Measurements from ENCODE around the gene RIN3. TPM values are rescaled to one million over a fixed set of nuclear protein-coding genes. Genes with fewer than 3 reads are reported as not detected.

Gene RIN3
- total and polyA plus RNA-seq, 7 experiments from 2014 or later = 27.2 to 182 (median 114) TPM

- Mint-ChIP-seq H3K4me1 (peaks cover 71 to 94% (median 86%) of the 10 kb centered on the region in 7 donors), H3K36me3 (peaks cover 23 to 78% (median 73%) of the 10 kb centered on the region in 5 donors), H3K4me3 (peak overlapping the region in 9 of 10 donors; percentile 67 to 100 (median 100)), H3K27me3 (no peaks in the 10 kb centered on the region), H3K27ac (peak overlapping the region; percentile 8 to 99 (median 93)), H3K9me3 (peaks cover 0 to 2% (median 0%) of the 10 kb centered on the region in 11 donors)
- Histone ChIP-seq H3K4me1 (ENCODE audit: control insufficient read depth in 2 of 2, insufficient read depth in 2 of 2, low read length in 2 of 2) (peaks cover 39 to 55% of the 10 kb centered on the region in 2 donors), H3K27ac (ENCODE audit: low read depth, low read length) (peak overlapping the region; percentile 90), H3K27me3 (ENCODE audit: control insufficient read depth in 2 of 2, insufficient read depth in 2 of 2, low read length in 2 of 2) (no peaks in the 10 kb centered on the region), H3K36me3 (ENCODE audit: control insufficient read depth in 2 of 3, insufficient read depth in 3 of 3, low read length in 3 of 3) (peaks cover 7 to 75% (median 28%) of the 10 kb centered on the region in 3 experiments), H3K4me3 (ENCODE audit: low read length) (peak overlapping the region; percentile 21), H3K9me3 (ENCODE audit: control insufficient read depth in 2 of 3, low read length in 3 of 3) (no peaks in the 10 kb centered on the region)
- CTCF ChIA-PET = interaction anchor here (3.1 kb wide), 1 partner anchor 44 kb away, joined by 24 read pairs; no protein-coding TSS in a partner anchor
- no peak for ATAC-seq
- DNase-seq = no peak
- POLR2A ChIA-PET = interaction anchor here (0.7 to 20.6 kb wide), 3 partner anchors 10 to 41 kb away, joined by 3 to 341 read pairs (median 10); no protein-coding TSS in a partner anchor
- intact Hi-C loops (cut with micrococcal nuclease) = loop anchor here in 1 of 2 donors (10.0 kb wide), 2 partner anchors 783 to 1243 kb away; partner anchors contain the start of gene CCDC88C
Measured at GRCh38 chr14:92658160-92658559, 144.6 kb downstream of the RIN3 start.

GRCh38 chr14:92658684-92659083 is 145.1 kb downstream of the RIN3 start:
- peaks cover 34 to 60% of the 10 kb centered on the region in 2 donors for H3K4me1 ChIP-seq (ENCODE audit: control insufficient read depth in 2 of 2, insufficient read depth in 2 of 2, low read length in 2 of 2)
- peak overlapping the region; percentile 90 for H3K27ac ChIP-seq (ENCODE audit: low read depth, low read length)

GRCh38 chr14:92659765-92660561 is 146.4 kb downstream of the RIN3 start:
- H3K36me3 ChIP-seq (ENCODE audit: control insufficient read depth in 2 of 3, insufficient read depth in 3 of 3, low read length in 3 of 3) = peaks cover 7 to 89% (median 28%) of the 10 kb centered on the region in 3 experiments
- H3K36me3 Mint-ChIP-seq = peaks cover 20 to 79% (median 75%) of the 10 kb centered on the region in 5 donors
- intact Hi-C loops (cut with micrococcal nuclease) = loop anchor here in 1 of 2 donors (1.0 to 10.0 kb wide), 3 partner anchors 9 to 1245 kb away; partner anchors contain the start of gene CCDC88C
- no peaks in the 10 kb centered on the region for H3K9me3 ChIP-seq (ENCODE audit: control insufficient read depth in 2 of 3, low read length in 3 of 3)
- peak overlapping the region in 9 of 10 donors; percentile 12 to 100 (median 60) for H3K4me3 Mint-ChIP-seq
- no peaks in the 10 kb centered on the region for H3K27me3 ChIP-seq (ENCODE audit: control insufficient read depth in 2 of 2, insufficient read depth in 2 of 2, low read length in 2 of 2)
- CTCF ChIA-PET = interaction anchor here (0.5 to 2.8 kb wide), 4 partner anchors 7 to 47 kb away, joined by 3 to 11 read pairs (median 4); no protein-coding TSS in a partner anchor
- H3K4me1 ChIP-seq (ENCODE audit: control insufficient read depth in 2 of 2, insufficient read depth in 2 of 2, low read length in 2 of 2) = peaks cover 27 to 69% of the 10 kb centered on the region in 2 donors
- peak overlapping the region; percentile 90 for H3K27ac ChIP-seq (ENCODE audit: low read depth, low read length)
- DNase-seq (no peak), ATAC-seq (peak; percentile 69)
- peaks cover 67 to 100% (median 94%) of the 10 kb centered on the region in 7 donors for H3K4me1 Mint-ChIP-seq
- no peak overlapping the region for H3K4me3 ChIP-seq (ENCODE audit: low read length)
- H3K27me3 Mint-ChIP-seq = no peaks in the 10 kb centered on the region
- peak overlapping the region in 8 of 9 donors; percentile 64 to 99 (median 93) for H3K27ac Mint-ChIP-seq
- no peaks in the 10 kb centered on the region for H3K9me3 Mint-ChIP-seq
- POLR2A ChIA-PET = interaction anchor here (0.8 to 20.6 kb wide), 6 partner anchors 8 to 73 kb away, joined by 3 to 341 read pairs (median 4); no protein-coding TSS in a partner anchor

More at GRCh38 chr14:92658684-92659083, 145.1 kb downstream of the RIN3 start:
- POLR2A ChIA-PET = interaction anchor here (0.7 to 20.6 kb wide), 5 partner anchors 8 to 72 kb away, joined by 3 to 341 read pairs (median 3); no protein-coding TSS in a partner anchor
- H3K36me3 ChIP-seq (ENCODE audit: control insufficient read depth in 2 of 3, insufficient read depth in 3 of 3, low read length in 3 of 3) = peaks cover 7 to 77% (median 28%) of the 10 kb centered on the region in 3 experiments
- H3K4me3 ChIP-seq (ENCODE audit: low read length) = no peak overlapping the region
- Mint-ChIP-seq H3K4me3 (peak overlapping the region in 9 of 10 donors; percentile 66 to 100 (median 100)), H3K27me3 (no peaks in the 10 kb centered on the region), H3K9me3 (no peaks in the 10 kb centered on the region), H3K4me1 (peaks cover 67 to 95% (median 89%) of the 10 kb centered on the region in 7 donors), H3K36me3 (peaks cover 19 to 77% (median 75%) of the 10 kb centered on the region in 5 donors), H3K27ac (peak overlapping the region in 8 of 9 donors; percentile 64 to 99 (median 96))
- DNase-seq = no peak
- no peak for ATAC-seq
- H3K9me3 ChIP-seq (ENCODE audit: control insufficient read depth in 2 of 3, low read length in 3 of 3) = no peaks in the 10 kb centered on the region
- CTCF ChIA-PET = interaction anchor here (2.8 to 3.1 kb wide), 2 partner anchors 45 kb away, joined by 11 to 24 read pairs; no protein-coding TSS in a partner anchor
- no peaks in the 10 kb centered on the region for H3K27me3 ChIP-seq (ENCODE audit: control insufficient read depth in 2 of 2, insufficient read depth in 2 of 2, low read length in 2 of 2)
- intact Hi-C loops (cut with micrococcal nuclease) = loop anchor here in 1 of 2 donors (1.0 to 10.0 kb wide), 3 partner anchors 7 to 1244 kb away; partner anchors contain the start of gene CCDC88C

GRCh38 chr14:92660571-92660970 is 147.0 kb downstream of the RIN3 start:
- H3K4me1 Mint-ChIP-seq = peaks cover 64 to 100% (median 92%) of the 10 kb centered on the region in 7 donors
- H3K27ac ChIP-seq (ENCODE audit: low read depth, low read length) = peak overlapping the region; percentile 90

GRCh38 chr14:92663049-92663448 is 149.5 kb downstream of the RIN3 start:
- intact Hi-C loops (cut with micrococcal nuclease) = no loop called here
- Histone ChIP-seq H3K4me1 (ENCODE audit: control insufficient read depth in 2 of 2, insufficient read depth in 2 of 2, low read length in 2 of 2) (peaks cover 9 to 60% of the 10 kb centered on the region in 2 donors), H3K9me3 (ENCODE audit: control insufficient read depth in 2 of 3, low read length in 3 of 3) (no peaks in the 10 kb centered on the region), H3K36me3 (ENCODE audit: control insufficient read depth in 2 of 3, insufficient read depth in 3 of 3, low read length in 3 of 3) (peaks cover 11 to 92% (median 44%) of the 10 kb centered on the region in 3 experiments), H3K27me3 (ENCODE audit: control insufficient read depth in 2 of 2, insufficient read depth in 2 of 2, low read length in 2 of 2) (no peaks in the 10 kb centered on the region), H3K27ac (ENCODE audit: low read depth, low read length) (peak overlapping the region; percentile 19), H3K4me3 (ENCODE audit: low read length) (no peak overlapping the region)
- Mint-ChIP-seq H3K9me3 (no peaks in the 10 kb centered on the region), H3K27ac (peak overlapping the region in 7 of 9 donors; percentile 8 to 99 (median 52)), H3K27me3 (no peaks in the 10 kb centered on the region), H3K4me3 (peak overlapping the region in 7 of 10 donors; percentile 4 to 64 (median 51)), H3K36me3 (peaks cover 11 to 75% (median 73%) of the 10 kb centered on the region in 5 donors), H3K4me1 (peaks cover 52 to 98% (median 89%) of the 10 kb centered on the region in 7 donors)
- DNase-seq (no peak), ATAC-seq (no peak)
- CTCF ChIA-PET = no interaction called here
- POLR2A ChIA-PET = interaction anchor here (0.8 kb wide), 1 partner anchor 54 kb away, joined by 3 read pairs; no protein-coding TSS in a partner anchor

More at GRCh38 chr14:92660571-92660970, 147.0 kb downstream of the RIN3 start:
- peaks cover 17 to 76% (median 71%) of the 10 kb centered on the region in 5 donors for H3K36me3 Mint-ChIP-seq
- peak overlapping the region in 7 of 10 donors; percentile 25 to 100 (median 60) for H3K4me3 Mint-ChIP-seq
- Histone ChIP-seq H3K4me1 (ENCODE audit: control insufficient read depth in 2 of 2, insufficient read depth in 2 of 2, low read length in 2 of 2) (peaks cover 21 to 70% of the 10 kb centered on the region in 2 donors), H3K9me3 (ENCODE audit: control insufficient read depth in 2 of 3, low read length in 3 of 3) (no peaks in the 10 kb centered on the region), H3K36me3 (ENCODE audit: control insufficient read depth in 2 of 3, insufficient read depth in 3 of 3, low read length in 3 of 3) (peaks cover 7 to 91% (median 28%) of the 10 kb centered on the region in 3 experiments), H3K27me3 (ENCODE audit: control insufficient read depth in 2 of 2, insufficient read depth in 2 of 2, low read length in 2 of 2) (no peaks in the 10 kb centered on the region), H3K4me3 (ENCODE audit: low read length) (no peak overlapping the region)
- no peaks in the 10 kb centered on the region for H3K9me3 Mint-ChIP-seq
- POLR2A ChIA-PET = interaction anchor here (1.3 to 20.6 kb wide), 3 partner anchors 7 to 43 kb away, joined by 4 to 341 read pairs (median 8); no protein-coding TSS in a partner anchor
- peak overlapping the region in 8 of 9 donors; percentile 64 to 99 (median 93) for H3K27ac Mint-ChIP-seq
- intact Hi-C loops (cut with micrococcal nuclease) = no loop called here
- DNase-seq (no peak), ATAC-seq (no peak)
- no peaks in the 10 kb centered on the region for H3K27me3 Mint-ChIP-seq
- CTCF ChIA-PET = interaction anchor here (1.0 to 2.8 kb wide), 3 partner anchors 8 to 47 kb away, joined by 3 to 11 read pairs (median 6); no protein-coding TSS in a partner anchor

Measured in naive thymus-derived CD4-positive, alpha-beta T cell (primary cell).